Mucosa of rectum (tissue), 2 donors: Measurements from ENCODE around the gene NT5C3A.
"Not testable (repeated sequence)": the region's sequence is repeated elsewhere in the genome, so short reads cannot be mapped to it uniquely, and the experiment has no call there.

Experiments used
- H3K27ac ChIP-seq, 2 donors: one replicate each; pipeline ENCODE4 v1.7.0; 2013; ENCODE audit warnings: inconsistent platforms in 2 of 2, low read depth in 2 of 2, low read length in 2 of 2
- H3K27me3 ChIP-seq, 2 donors: one replicate each; pipeline ENCODE4 v1.7.0; 2013; ENCODE audit warnings: low read length in 2 of 2; ENCODE audit not compliant: control insufficient read depth in 2 of 2, insufficient read depth in 2 of 2
- H3K36me3 ChIP-seq, 2 donors: one replicate each; pipeline ENCODE4 v1.7.0; 2013; ENCODE audit warnings: low read length in 2 of 2; ENCODE audit not compliant: control insufficient read depth in 2 of 2, insufficient read depth in 2 of 2
- H3K4me1 ChIP-seq, 2 donors: one replicate each; pipeline ENCODE4 v1.7.0; 2013; ENCODE audit warnings: low read length in 2 of 2, mild to moderate bottlenecking in 1 of 2; ENCODE audit not compliant: control insufficient read depth in 2 of 2, insufficient read depth in 2 of 2
- H3K4me3 ChIP-seq, 2 donors: one replicate each; pipeline ENCODE4 v1.7.0; 2013; ENCODE audit warnings: low read length in 2 of 2
- H3K9ac ChIP-seq, 2 donors: one replicate each; pipeline ENCODE4 v1.7.0; 2013; ENCODE audit warnings: low read length in 2 of 2, low read depth in 1 of 2, mild to moderate bottlenecking in 1 of 2
- H3K9me3 ChIP-seq, 2 donors: one replicate each; pipeline ENCODE4 v1.7.0; 2013; ENCODE audit warnings: low read length in 2 of 2; ENCODE audit not compliant: control insufficient read depth in 2 of 2
- donor health status: healthy.
- donor health status: Normal muscosa, but diverticular disease.

Gene NT5C3A

GRCh38 chr7:33094745-33095275 lies 32.2 kb upstream of the NT5C3A start:
- not testable (repeated sequence) for H3K27me3 ChIP-seq, H3K9ac ChIP-seq, H3K4me3 ChIP-seq, H3K9me3 ChIP-seq, H3K27ac ChIP-seq, H3K4me1 ChIP-seq
- H3K36me3 ChIP-seq, result peaks cover 35 to 45% of the 10 kb centered on the region in 2 donors

DNA sequence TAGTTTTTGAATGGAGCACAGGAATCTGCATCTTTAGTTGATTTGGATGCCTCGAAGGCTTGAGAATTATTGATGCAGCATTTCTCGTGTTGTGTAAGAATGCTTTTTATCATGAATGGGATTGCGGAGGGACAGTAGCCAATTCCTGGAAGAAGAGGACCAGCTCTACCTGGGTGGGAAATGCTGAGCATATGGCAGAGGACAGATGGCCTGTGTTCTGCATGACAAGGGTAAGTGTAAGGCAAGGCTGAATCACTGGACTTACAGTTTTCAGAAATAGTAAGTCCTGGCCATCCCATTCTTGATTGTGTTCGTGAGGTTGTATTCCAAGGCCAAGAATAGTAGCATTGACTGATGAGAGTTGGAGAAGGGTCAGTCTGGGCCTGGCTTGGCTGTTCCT lies 30.7 kb upstream of the NT5C3A start:
- no peaks in the 10 kb centered on the region for H3K4me1 ChIP-seq
- no peak overlapping the region for H3K27ac ChIP-seq
- no peak overlapping the region for H3K4me3 ChIP-seq
- no peaks in the 10 kb centered on the region for H3K9me3 ChIP-seq
- H3K36me3 ChIP-seq, result peaks cover 24 to 35% of the 10 kb centered on the region in 2 donors
- no peaks in the 10 kb centered on the region for H3K27me3 ChIP-seq
- H3K9ac ChIP-seq, result no peak overlapping the region

DNA sequence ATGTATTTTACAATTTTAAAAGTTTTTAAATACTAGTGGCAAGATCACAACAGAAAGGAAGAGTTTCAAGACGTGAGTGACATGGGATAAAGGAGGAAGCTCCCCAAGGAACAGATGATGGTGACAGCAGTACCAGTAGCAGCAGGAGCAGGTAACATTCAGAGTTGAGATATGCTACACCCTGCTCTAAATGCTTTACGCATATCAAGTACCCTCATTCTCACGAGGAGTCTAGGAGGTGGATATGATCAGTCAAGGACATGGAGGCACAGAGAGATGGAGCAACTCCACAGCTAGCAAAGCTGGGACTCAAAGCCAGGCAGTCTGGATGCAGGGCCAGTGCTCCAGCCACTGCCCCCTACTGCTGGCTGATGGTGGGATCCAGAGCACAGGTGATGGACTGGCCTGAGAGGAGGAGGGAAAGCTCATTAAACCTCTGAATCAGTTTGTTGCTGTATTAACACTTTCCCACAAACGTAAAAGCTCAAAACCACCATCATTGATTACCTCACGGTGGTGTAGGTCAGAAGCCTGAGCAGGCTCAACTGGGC lies 29.1 kb upstream of the NT5C3A start:
- Histone ChIP-seq H3K4me1 (no peaks in the 10 kb centered on the region), H3K36me3 (peaks cover 15 to 23% of the 10 kb centered on the region in 2 donors), H3K9ac (no peak overlapping the region), H3K27ac (no peak overlapping the region), H3K27me3 (no peaks in the 10 kb centered on the region), H3K4me3 (no peak overlapping the region), H3K9me3 (no peaks in the 10 kb centered on the region)

DNA sequence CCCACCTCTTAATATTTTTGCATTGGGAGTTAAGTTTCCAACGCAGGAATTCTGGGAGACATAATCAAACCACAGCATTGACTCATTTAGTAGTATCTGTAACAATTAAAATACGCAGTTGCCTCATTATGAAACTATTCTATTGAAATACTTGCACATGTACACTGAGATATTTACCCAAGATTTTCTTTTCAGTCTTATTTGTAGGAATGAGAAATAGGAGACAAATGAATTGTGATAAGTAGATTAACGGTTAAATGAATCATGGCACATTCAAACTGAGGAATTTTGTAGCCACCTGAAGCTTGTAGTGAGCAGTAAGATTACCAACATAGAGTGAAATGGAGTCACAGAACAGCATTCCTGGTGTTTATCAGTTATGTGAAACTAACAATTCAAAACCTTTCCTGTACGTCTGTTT lies 28.5 kb upstream of the NT5C3A start:
- no peak overlapping the region for H3K9ac ChIP-seq
- peaks cover 10 to 17% of the 10 kb centered on the region in 2 donors for H3K36me3 ChIP-seq
- no peaks in the 10 kb centered on the region for H3K27me3 ChIP-seq
- no peak overlapping the region for H3K4me3 ChIP-seq
- no peaks in the 10 kb centered on the region for H3K9me3 ChIP-seq
- H3K4me1 ChIP-seq, result no peaks in the 10 kb centered on the region
- no peak overlapping the region for H3K27ac ChIP-seq

GRCh38 chr7:33089142-33089541 lies 26.6 kb upstream of the NT5C3A start:
- Histone ChIP-seq H3K27ac (no peak overlapping the region), H3K9ac (no peak overlapping the region), H3K36me3 (peaks cover 4 to 5% of the 10 kb centered on the region in 2 donors), H3K4me3 (no peak overlapping the region), H3K27me3 (no peaks in the 10 kb centered on the region), H3K9me3 (no peaks in the 10 kb centered on the region), H3K4me1 (no peaks in the 10 kb centered on the region)

DNA sequence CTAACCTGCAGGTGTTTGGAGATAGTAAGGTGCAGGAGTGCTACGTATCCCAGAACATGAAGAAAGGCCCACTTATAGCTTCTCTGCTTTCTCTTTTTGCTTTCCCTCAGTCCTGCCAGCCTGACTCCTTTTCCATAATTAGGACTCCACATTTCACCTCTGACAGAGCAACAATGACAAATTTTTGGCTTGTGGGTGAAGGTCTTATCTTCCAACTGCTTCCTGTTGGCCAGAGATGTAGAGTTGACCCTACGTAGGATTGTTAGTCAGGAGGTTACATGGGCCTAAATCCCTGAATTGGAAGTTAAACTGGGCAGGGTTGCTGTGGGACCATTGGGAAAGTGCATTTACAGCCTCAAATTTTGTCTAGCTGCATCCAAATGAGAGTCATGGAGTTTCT lies 25.3 kb upstream of the NT5C3A start:
- H3K4me3 ChIP-seq, result no peak overlapping the region
- no peak overlapping the region for H3K27ac ChIP-seq
- H3K9me3 ChIP-seq, result no peaks in the 10 kb centered on the region
- H3K4me1 ChIP-seq, result no peaks in the 10 kb centered on the region
- H3K9ac ChIP-seq, result no peak overlapping the region
- no peaks in the 10 kb centered on the region for H3K36me3 ChIP-seq
- no peaks in the 10 kb centered on the region for H3K27me3 ChIP-seq

DNA sequence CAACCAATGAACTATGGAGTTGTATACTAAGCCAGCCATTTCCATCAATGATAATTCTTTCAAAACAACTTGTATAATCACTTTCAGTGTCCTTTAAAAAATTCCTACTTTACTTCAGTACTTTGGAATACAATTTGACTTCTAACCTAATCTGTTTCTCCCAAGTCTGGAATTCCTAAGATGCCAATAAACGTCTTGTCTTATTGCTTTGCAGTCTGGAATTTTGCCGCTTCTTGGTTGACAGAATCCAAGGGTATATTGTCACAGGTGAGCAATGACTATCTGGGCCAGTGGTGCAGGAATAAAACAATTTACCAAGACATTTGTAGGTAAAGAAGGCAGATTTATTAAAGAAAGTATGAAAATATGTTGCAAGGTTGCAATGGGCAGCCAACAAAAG lies 24.8 kb upstream of the NT5C3A start:
- H3K27me3 ChIP-seq, result no peaks in the 10 kb centered on the region
- H3K27ac ChIP-seq, result no peak overlapping the region
- no peaks in the 10 kb centered on the region for H3K36me3 ChIP-seq
- H3K4me1 ChIP-seq, result no peaks in the 10 kb centered on the region
- no peaks in the 10 kb centered on the region for H3K9me3 ChIP-seq
- H3K4me3 ChIP-seq, result no peak overlapping the region
- no peak overlapping the region for H3K9ac ChIP-seq

GRCh38 chr7:33079763-33080690 lies 17.5 kb upstream of the NT5C3A start:
- no peak overlapping the region for H3K4me3 ChIP-seq
- H3K9me3 ChIP-seq, result no peaks in the 10 kb centered on the region
- H3K9ac ChIP-seq, result no peak overlapping the region
- H3K36me3 ChIP-seq, result no peaks in the 10 kb centered on the region
- H3K27ac ChIP-seq, result no peak overlapping the region
- H3K27me3 ChIP-seq, result no peaks in the 10 kb centered on the region
- no peaks in the 10 kb centered on the region for H3K4me1 ChIP-seq

DNA sequence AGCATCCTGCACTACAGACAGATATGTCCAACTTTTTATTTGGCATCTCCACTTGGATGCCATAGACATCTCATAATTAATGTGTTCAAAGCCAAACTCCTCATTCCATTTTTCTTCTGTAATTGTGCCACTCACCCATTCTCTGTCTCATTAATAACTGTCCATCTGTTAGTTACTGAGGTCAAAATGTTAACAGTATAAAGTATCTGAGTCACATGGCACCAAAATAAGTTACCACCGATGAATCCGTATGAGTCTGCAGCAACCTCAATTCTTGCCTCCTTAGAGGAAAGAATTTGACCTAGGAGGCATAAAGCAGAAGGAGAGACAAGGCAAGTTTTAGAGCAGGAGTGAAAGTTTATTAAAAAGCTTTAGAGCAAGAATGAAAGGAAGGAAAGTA lies 16.5 kb upstream of the NT5C3A start:
- H3K27me3 ChIP-seq, result no peaks in the 10 kb centered on the region
- H3K27ac ChIP-seq, result no peak overlapping the region
- no peak overlapping the region for H3K9ac ChIP-seq
- no peaks in the 10 kb centered on the region for H3K4me1 ChIP-seq
- H3K36me3 ChIP-seq, result no peaks in the 10 kb centered on the region
- no peak overlapping the region for H3K4me3 ChIP-seq
- H3K9me3 ChIP-seq, result no peaks in the 10 kb centered on the region

DNA sequence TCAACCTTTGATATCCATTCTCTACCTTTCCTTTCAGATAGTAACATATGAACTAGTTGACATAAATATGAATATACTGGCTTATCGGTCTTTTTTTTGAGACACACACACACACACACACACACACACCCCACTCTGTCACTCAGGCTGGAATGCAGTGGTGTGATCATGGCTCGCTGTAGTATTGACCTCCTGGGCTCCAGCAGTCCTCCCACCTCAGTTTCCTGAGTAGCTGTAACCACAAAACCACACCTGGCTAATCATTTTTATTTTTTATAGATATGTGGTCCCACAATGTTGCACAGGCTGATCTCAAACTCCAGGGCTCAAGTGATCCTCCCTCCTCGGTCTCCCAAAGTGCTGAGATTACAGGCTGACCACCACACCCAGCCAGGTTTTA lies 14.2 kb upstream of the NT5C3A start:
- H3K27ac ChIP-seq, result no peak overlapping the region
- no peaks in the 10 kb centered on the region for H3K36me3 ChIP-seq
- no peaks in the 10 kb centered on the region for H3K4me1 ChIP-seq
- no peak overlapping the region for H3K4me3 ChIP-seq
- no peaks in the 10 kb centered on the region for H3K9me3 ChIP-seq
- H3K27me3 ChIP-seq, result no peaks in the 10 kb centered on the region
- no peak overlapping the region for H3K9ac ChIP-seq
